Measurements from ENCODE around the gene ZNF654. TPM values are rescaled to one million over a fixed set of nuclear protein-coding genes. Genes with fewer than 3 reads are reported as not detected.

The ZNF654 gene
- total RNA-seq, 1 donor from 2014 or later: 18.7 TPM

- Histone ChIP-seq H3K27me3 (ENCODE audit: insufficient read depth, low read length) (no peaks in the 10 kb centered on the region), H3K9ac (ENCODE audit: low read length) (no peak overlapping the region), H3K79me2 (ENCODE audit: insufficient read depth, low read length) (no peaks in the 10 kb centered on the region), H3K9me3 (ENCODE audit: insufficient read depth, low read depth, low read length) (no peaks in the 10 kb centered on the region), H3K36me3 (ENCODE audit: insufficient read depth, low read length) (peaks cover 21% of the 10 kb centered on the region), H2AFZ (ENCODE audit: low read depth, low read length) (no peak overlapping the region), H3K4me3 (ENCODE audit: insufficient read depth, low read depth, low read length) (no peak overlapping the region), H3K4me2 (ENCODE audit: low read length) (no peak overlapping the region), H3K27ac (ENCODE audit: low read depth, low read length) (no peak overlapping the region), H3K4me1 (ENCODE audit: insufficient read depth, low read length) (peaks cover 10% of the 10 kb centered on the region), H4K20me1 (ENCODE audit: insufficient read depth, low read length) (no peaks in the 10 kb centered on the region)
- no peaks in the 10 kb centered on the region for H3K9me3 Mint-ChIP-seq (ENCODE audit: unreplicated experiment)
- FAIRE-seq (no peak), DNase-seq (ENCODE audit: low read depth) (no peak)
- H3K36me3 Mint-ChIP-seq (ENCODE audit: low read depth, unreplicated experiment): peaks cover 16% of the 10 kb centered on the region
- H3K4me1 Mint-ChIP-seq (ENCODE audit: low read depth, unreplicated experiment): peaks cover 26% of the 10 kb centered on the region
- peak overlapping the region; percentile 84 for H3K27ac Mint-ChIP-seq (ENCODE audit: unreplicated experiment)
- TF ChIP-seq CTCF (IDR thresholded peaks at IDR 0.05; ENCODE audit: insufficient read depth, low read depth, low read length): no peak
- TF ChIP-seq EZH2 (IDR thresholded peaks at IDR 0.05; ENCODE audit: insufficient read depth, low read length): no peak
- no peak overlapping the region for H3K4me3 Mint-ChIP-seq (ENCODE audit: unreplicated experiment)
- H3K27me3 Mint-ChIP-seq (ENCODE audit: low read depth, unreplicated experiment): no peaks in the 10 kb centered on the region
These were observed 78.8 kb downstream of the ZNF654 start for GRCh38 chr3:88137836-88138235.

GRCh38 chr3:88141458-88142083, 82.5 kb downstream of the ZNF654 start:
- H3K4me1 ChIP-seq (ENCODE audit: insufficient read depth, low read length): peaks cover 10% of the 10 kb centered on the region
- DNase-seq (ENCODE audit: low read depth) (peak; percentile 77), FAIRE-seq (peak; percentile 56)
- no peaks in the 10 kb centered on the region for H3K9me3 ChIP-seq (ENCODE audit: insufficient read depth, low read depth, low read length)
- H4K20me1 ChIP-seq (ENCODE audit: insufficient read depth, low read length): no peaks in the 10 kb centered on the region
- H3K4me1 Mint-ChIP-seq (ENCODE audit: low read depth, unreplicated experiment): peaks cover 13% of the 10 kb centered on the region
- no peak overlapping the region for H3K4me3 ChIP-seq (ENCODE audit: insufficient read depth, low read depth, low read length)
- no peak overlapping the region for H2AFZ ChIP-seq (ENCODE audit: low read depth, low read length)
- H3K4me3 Mint-ChIP-seq (ENCODE audit: unreplicated experiment): no peak overlapping the region
- peaks cover 14% of the 10 kb centered on the region for H3K36me3 Mint-ChIP-seq (ENCODE audit: low read depth, unreplicated experiment)
- no peaks in the 10 kb centered on the region for H3K79me2 ChIP-seq (ENCODE audit: insufficient read depth, low read length)
- H3K27me3 ChIP-seq (ENCODE audit: insufficient read depth, low read length): no peaks in the 10 kb centered on the region
- no peaks in the 10 kb centered on the region for H3K9me3 Mint-ChIP-seq (ENCODE audit: unreplicated experiment)
- peak overlapping the region; percentile 36 for H3K9ac ChIP-seq (ENCODE audit: low read length)
- peaks cover 18% of the 10 kb centered on the region for H3K36me3 ChIP-seq (ENCODE audit: insufficient read depth, low read length)
- TF ChIP-seq CTCF (IDR thresholded peaks at IDR 0.05; ENCODE audit: insufficient read depth, low read depth, low read length) (no peak), EZH2 (IDR thresholded peaks at IDR 0.05; ENCODE audit: insufficient read depth, low read length) (no peak)
- no peaks in the 10 kb centered on the region for H3K27me3 Mint-ChIP-seq (ENCODE audit: low read depth, unreplicated experiment)
- H3K27ac ChIP-seq (ENCODE audit: low read depth, low read length): peak overlapping the region; percentile 59
- peak overlapping the region; percentile 67 for H3K4me2 ChIP-seq (ENCODE audit: low read length)
- peak overlapping the region; percentile 84 for H3K27ac Mint-ChIP-seq (ENCODE audit: unreplicated experiment)

- Histone ChIP-seq H3K36me3 (ENCODE audit: insufficient read depth, low read length) (peaks cover 18% of the 10 kb centered on the region), H3K4me2 (ENCODE audit: low read length) (peak overlapping the region; percentile 67), H3K79me2 (ENCODE audit: insufficient read depth, low read length) (peaks cover 1% of the 10 kb centered on the region), H3K27me3 (ENCODE audit: insufficient read depth, low read length) (no peaks in the 10 kb centered on the region), H3K4me3 (ENCODE audit: insufficient read depth, low read depth, low read length) (no peak overlapping the region), H3K9ac (ENCODE audit: low read length) (peak overlapping the region; percentile 36), H4K20me1 (ENCODE audit: insufficient read depth, low read length) (no peaks in the 10 kb centered on the region), H3K9me3 (ENCODE audit: insufficient read depth, low read depth, low read length) (no peaks in the 10 kb centered on the region), H3K4me1 (ENCODE audit: insufficient read depth, low read length) (peaks cover 10% of the 10 kb centered on the region), H3K27ac (ENCODE audit: low read depth, low read length) (peak overlapping the region; percentile 59), H2AFZ (ENCODE audit: low read depth, low read length) (no peak overlapping the region)
- H3K9me3 Mint-ChIP-seq (ENCODE audit: unreplicated experiment): no peaks in the 10 kb centered on the region
- peak overlapping the region; percentile 0 for H3K4me3 Mint-ChIP-seq (ENCODE audit: unreplicated experiment)
- FAIRE-seq: no peak
- H3K36me3 Mint-ChIP-seq (ENCODE audit: low read depth, unreplicated experiment): peaks cover 14% of the 10 kb centered on the region
- no peak for TF ChIP-seq EZH2 (IDR thresholded peaks at IDR 0.05; ENCODE audit: insufficient read depth, low read length)
- TF ChIP-seq CTCF (IDR thresholded peaks at IDR 0.05; ENCODE audit: insufficient read depth, low read depth, low read length): no peak
- H3K27ac Mint-ChIP-seq (ENCODE audit: unreplicated experiment): peak overlapping the region; percentile 90
- peaks cover 13% of the 10 kb centered on the region for H3K4me1 Mint-ChIP-seq (ENCODE audit: low read depth, unreplicated experiment)
- no peaks in the 10 kb centered on the region for H3K27me3 Mint-ChIP-seq (ENCODE audit: low read depth, unreplicated experiment)
- peak; percentile 39 for DNase-seq (ENCODE audit: low read depth)
These were observed 83.1 kb downstream of the ZNF654 start for GRCh38 chr3:88142094-88142624.

Data from astrocyte (in vitro differentiated cells and primary cell).